Effector CD8-positive, alpha-beta T cell (primary cell): ENCODE results near the gene REPS2.
"Not testable (repeated sequence)": the region's sequence is repeated elsewhere in the genome, so short reads cannot be mapped to it uniquely, and the experiment has no call there.

ENCODE experiments used
- DNase-seq: peaks from one replicate; lab custom pipeline; 2025; lab: John Stamatoyannopoulos, UW
- total RNA-seq, 4 experiments: gene quantifications; one replicate each; lab custom pipeline; 2026; lab: John Stamatoyannopoulos, UW

The REPS2 gene
- 0 to 1.3 (median 0.27) reads per million in 4 experiments for total RNA-seq

DNA sequence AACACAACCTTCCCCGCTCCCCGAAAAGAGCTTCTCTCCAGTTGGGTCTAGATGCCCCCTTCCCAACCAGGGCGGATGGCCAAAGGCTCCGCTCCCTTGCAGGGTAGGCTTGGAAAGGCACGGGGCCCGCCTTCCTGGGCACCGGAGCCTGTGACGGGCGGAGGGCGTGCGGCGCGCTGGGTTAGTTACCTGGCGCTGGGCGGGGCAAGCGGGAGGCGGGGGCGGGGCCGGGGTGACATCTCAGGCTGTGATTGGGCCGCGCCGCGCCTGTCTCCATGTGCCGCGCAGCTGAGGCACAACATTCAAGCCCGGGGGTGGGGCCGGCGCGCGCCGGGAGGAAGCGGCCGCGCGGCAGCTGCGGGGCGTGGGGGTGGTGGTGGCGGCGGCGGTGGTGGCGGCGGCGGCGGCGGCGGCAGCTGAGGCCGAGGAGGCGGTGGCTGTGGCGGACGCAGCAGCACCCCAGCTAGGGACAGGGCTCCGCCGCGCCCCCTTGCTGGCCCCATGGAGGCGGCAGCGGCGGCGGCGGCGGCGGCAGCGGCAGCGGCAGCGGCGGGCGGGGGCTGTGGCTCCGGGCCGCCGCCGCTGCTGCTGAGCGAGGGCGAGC, at the start of gene REPS2:
Gene REPS2 (plus strand): TSS at position 298 of the 604 bp plus-strand sequence. CDS start 204 bp downstream, at position 502.
- DNase-seq: peak; percentile 70

DNA sequence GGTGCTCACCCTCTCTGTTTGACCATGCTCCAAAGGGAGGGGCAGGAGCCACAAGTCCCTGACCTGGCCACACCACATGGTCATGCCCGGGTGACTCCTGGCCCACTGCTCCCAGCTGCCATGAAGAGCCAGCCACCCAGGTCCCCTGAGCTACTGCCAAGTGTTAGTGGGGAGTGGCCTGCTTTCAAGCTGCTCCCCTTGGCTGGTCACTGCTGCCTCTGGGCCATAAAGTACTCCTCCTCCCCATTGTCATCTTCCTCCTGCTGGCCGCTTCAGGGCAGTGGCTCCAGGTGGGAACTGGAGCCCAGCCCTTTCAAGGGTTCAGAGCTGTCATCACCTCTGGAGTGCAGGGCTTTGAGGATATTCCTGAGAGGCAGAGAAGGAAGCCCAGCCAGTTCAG, 49.0 kb upstream of the REPS2 start:
- DNase-seq: no peak

DNA sequence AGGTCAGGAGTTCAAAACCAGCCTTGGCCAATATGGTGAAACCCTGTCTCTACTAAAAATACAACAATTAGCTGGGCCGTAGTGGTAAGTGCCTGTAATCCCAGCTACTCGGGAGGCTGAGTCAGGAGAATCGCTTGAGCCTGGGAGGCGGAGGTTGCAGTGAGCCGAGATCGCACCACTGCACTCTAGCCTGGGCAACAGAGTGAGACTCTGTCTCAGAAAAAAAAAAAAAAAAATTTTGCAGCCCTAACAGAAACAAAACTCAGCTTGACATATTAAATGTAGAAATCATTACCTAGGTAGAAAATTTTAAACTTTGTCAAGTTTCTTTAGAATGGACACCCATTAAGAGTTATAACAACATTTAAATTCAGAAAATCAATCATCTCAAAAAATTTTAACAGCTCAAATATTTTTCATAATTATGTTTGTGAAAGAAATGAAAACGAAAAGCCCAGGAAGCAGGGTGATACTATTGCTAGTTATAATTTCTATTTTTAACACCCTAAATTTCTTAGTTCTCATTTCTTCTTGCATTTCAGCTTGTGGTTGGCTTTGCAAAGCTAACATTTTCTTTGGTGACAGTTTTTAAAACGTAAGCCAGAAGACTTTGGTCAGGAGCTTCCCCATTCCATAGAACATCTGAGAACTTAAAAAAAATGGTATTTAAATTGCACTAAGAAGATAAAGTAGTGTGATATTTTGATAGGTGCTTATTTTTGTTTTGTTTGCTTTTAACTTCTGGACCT, 43.0 kb upstream of the REPS2 start:
- DNase-seq: no peak

DNA sequence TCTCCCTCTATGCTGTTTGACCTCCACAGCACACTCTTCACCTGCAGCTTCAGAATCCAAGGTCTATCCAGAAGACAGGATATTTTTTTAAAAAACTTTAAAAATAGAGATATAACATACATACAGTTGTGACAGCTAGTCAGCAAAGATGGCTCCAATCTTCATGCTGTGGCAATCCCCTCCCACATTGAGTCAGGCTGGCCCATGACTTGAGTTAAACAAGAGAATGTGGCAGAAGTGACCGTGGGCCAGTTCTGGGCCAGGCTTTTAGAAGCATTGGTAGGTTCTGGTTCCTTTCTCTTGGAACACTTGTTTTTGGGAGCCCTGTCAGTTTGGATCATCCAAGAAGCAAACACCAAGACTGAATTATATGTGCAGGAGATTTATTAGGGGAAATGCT, 36.1 kb upstream of the REPS2 start:
- DNase-seq: no peak

DNA sequence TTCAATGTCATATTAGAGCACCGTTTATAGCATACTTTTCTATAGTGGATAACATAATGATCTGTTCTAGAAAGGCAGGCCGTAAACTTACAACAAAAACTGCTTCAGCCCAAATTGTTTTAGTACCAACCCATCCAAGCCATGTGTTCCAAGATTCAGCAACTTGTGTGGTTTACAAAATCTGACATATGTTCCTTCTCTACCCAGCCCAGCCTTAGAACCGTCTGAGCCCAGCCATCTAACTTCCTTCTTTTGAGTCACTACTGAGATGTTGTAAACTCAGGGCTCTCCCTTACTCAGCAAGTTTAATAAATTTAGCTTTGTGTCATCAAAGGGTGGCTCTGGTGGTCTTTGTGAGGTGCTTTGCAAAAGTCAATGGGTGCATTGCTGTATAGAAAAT, 32.4 kb upstream of the REPS2 start:
- DNase-seq: no peak

DNA sequence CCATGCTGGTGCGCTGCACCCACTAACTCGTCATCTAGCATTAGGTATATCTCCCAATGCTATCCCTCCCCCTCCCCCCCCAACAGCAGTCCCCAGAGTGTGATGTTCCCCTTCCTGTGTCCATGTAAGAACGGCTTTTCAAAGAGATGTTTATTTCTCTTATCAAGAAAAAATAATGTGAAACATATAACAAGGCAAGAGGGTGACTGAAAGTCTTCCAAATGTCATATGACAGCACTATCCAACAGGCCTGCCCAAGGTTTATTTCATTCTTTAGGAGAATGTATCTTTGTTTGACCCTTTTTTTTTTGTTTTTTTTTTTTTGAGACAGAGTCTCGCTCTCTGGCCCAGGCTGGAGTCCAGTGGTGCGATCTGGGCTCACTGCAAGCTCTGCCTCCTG, 29.9 kb upstream of the REPS2 start:
- DNase-seq: no peak

DNA sequence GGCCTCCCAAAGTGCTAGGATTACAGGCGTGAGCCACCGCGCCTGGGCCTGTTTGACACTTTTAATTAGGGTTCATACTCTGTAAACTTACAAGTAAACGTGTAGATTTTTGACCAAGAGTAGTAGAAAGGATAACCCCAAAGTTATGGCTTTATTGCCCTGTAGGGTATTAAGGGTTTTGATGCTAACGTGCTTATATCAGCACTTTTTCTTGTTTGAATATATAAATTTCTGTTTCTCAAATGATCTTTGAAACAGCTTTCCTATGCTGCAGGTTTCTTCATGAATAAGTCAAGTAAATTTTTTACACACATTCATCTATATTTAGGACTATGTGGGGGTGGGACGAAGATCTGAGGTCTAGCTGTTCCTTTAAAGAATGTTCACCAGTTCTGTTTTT, 29.3 kb upstream of the REPS2 start:
- no peak for DNase-seq

DNA sequence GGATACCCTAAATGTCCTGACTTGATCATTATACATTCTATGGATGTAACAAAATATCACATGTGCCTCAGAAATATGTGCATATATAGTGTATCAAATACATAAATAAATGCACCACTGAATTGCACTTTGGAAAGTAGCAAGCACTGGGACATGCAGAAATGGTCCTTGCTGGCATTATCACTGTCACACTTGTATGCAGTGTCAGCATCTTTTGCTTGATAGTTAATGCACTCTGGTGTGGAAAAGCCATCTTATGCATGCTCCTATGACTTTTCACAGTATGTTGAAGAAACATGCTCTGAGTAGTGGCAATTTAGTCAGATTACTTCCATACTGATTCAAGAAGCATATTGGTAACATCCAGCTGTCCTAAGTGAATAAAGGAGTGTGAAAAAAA, 27.5 kb upstream of the REPS2 start:
- no peak for DNase-seq

DNA sequence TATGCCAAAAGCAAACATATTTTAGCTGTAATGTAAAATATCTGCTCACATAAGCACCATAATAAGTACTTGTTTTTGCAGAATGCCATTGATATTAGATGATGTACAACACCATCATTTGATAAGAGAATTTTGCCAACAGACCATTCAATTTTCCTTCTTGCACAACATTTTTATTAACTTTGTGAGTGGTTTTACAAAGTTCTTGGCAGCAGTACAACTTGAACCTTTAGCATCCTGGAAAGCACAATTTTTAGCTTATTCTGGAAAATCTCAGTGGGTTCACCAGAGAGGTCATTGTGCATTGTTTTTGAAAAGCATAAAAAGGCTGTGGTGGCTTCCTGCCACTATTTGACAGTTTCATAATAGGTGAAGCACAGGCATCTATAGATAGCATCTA, 26.4 kb upstream of the REPS2 start:
- no peak for DNase-seq

DNA sequence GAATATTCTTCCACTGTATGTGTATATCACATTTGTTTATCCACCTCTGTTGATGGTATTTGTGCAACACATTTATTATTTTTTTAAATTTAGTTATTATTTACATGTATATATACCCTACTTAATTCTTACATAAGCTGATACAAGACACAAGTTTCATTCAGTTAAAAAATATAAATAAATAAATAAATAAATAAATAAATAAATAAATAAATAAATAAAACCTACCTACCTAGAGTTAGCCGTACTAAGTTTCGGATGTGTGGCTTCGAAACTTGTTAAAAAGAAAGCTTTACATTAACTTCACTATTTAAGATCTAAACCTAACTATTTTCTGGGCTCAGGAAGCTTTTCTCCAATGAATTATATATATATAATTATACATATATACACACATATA, 23.3 kb upstream of the REPS2 start:
- no peak for DNase-seq

DNA sequence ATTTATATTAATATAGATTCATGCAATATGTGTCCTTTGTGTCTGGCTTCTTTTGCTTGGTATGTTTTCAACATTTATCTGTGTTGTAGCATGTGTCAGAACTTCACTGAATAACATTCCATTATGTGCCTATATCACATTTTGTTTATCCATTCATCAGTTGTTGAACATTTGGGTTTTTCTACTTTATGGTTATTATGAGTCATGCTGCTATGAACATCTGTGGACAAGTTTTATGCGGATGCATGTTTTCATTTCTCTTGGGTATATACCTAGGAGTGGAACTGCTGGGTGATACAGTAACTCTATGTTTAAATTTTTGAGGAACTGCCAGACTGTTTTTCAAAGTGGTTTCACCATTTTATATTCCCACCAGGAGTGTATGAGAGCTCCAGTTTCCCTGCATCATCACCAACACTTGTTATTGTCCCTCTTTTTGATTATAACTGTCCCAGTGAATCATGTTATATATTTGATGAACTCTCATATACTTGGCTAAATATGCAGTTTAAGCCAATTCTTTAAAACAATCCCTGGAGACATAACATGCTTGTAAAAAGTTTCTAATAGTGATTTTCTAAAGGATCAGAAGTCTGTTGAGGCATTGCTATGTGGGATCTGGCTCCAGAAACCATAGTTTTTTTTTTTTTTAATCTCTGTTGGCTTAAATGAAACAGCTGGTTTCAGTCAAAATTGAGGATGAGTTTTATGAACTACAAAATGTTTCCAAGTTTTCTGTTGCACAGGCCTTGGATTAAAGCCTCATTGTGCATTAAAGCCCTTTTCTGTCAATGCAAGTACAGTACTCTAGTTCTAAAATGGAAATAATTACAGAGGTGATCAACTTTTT, 21.6 kb upstream of the REPS2 start:
- DNase-seq: no peak

DNA sequence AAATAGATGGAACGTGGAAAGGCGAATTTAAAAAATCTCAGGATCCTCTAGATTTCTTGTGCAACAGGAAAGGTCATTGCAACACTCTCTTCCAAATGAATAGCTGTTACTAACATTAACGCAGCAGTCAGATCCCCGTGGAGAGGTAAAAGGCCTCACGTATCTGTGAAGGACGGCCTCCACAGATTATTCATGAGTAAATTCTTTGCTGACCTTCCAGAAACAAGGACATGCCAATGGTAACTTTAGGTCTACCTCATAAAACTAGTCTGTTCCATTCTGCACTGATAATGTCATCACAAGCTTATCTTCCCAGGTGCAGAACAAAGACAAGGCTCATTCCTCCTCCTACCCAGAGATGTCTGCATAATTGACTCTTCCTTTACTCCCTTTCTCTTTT, 16.1 kb upstream of the REPS2 start:
- no peak for DNase-seq

DNA sequence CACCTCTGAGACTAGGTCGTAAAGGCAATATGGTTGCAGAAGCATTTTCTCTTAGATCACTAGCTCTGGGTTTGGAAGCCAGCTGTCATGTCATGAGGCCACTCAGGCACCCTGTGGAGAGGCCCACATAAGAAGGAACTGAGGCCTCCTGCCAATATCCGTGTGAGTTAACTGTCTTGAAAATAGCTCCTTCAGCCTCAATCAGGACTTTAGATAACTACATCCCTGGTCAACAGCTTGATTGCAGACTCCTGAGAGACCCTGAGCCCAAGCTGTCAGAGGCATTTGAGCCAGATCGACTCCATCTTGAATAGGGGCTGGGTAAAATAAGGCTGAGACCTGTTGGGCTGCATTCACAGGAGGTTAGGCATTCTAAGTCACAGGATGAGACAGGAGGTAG, 15.1 kb upstream of the REPS2 start:
- DNase-seq: no peak

DNA sequence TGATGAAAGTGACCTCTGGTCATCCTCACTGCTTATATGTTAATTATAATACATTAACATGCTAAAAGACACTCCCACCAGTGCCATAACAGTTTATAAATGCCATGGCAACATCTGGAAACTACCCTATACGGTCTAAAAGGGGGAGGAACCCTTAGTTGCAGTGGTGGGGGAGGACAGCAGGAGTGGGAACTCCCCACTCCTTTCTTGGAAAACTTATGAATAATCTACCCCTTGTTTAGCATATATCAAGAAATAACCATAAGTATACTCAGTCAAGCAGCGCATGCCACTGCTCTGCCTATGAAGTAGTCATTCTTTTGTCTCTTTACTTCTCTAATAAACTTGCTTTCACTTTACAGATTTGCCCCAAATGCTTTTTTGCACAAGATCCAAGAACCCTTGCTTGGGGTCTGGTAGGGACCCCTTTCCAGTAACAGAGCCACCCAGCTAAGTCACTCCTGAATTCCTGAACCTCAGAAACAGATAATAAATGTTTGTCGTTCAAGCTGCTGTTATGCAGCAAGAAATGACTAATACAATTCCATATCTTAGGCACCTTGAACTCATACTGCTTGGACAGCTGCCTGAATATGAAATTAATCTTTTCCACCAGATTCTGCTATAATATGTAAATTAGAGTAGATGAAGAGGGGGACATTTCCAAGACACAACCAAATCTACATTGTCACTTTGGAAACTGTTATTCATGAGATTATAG, 14.4 kb upstream of the REPS2 start:
- no peak for DNase-seq

DNA sequence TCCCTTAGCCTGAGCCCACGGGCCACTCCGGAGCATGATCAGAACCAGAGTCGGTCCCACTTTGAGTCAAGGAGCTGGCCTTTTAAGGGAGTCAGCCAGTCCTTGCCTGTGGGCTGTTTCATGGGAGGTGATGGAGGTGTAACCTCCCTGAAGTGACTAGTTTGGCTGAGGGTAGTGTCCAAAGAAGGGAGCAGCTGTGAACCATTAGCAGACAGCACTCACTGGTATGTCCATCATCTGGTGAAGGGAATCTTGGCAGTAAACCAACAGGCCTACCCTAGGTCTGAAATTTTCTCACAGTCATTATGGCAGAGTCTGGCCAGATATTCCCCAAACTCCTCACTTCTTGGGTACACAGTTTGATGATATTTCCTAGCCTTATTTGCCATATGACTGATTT, 12.3 kb upstream of the REPS2 start:
- DNase-seq: no peak

DNA sequence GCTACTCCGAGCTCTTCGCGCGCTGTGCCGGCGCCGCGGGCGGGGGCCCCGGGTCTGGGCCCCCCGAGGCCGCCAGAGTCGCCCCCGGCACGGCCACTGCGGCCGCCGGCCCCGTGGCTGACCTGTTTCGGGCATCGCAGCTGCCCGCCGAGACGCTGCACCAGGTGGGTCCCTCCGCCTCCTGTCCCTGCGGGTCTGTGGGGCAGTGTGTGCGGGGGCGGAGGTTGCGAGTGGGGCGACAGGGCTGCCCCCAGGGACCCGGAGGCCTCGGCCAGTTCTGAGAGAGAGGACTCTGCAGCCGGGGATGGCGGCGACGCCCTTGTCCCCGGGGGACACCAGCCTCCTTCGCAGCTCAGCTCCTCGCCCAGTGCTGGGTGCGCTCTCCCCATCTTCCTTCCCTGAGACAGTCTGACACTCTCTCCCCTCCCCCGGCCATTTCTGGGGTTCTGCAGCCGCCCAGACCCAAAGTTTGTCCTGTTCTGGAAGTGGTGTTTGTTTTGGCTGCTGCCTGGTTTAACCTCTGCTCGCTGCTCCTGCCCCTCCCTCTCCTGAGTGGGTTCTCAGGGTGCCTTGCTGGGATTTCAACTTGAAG, 609 bp downstream of the REPS2 start:
- DNase-seq: no peak

DNA sequence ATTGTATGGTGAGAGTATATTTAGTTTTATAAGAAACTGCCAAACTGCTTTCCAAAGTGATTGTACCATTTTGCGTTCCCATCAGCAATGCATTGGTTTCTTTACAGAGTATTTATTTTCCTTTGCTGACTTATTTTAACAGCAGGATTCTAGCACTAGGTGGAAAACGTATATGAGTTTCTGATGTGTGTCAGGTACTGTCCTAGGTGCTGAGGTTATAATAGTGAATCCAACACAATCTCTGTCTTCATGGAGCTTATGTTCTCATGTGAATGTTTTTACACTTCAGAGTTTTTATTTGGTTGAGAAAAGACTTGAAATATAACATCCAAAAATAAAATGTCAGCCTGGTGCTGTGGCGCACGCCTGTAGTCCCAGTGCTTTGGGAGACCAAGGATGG, 4.0 kb downstream of the REPS2 start:
- DNase-seq: no peak

DNA sequence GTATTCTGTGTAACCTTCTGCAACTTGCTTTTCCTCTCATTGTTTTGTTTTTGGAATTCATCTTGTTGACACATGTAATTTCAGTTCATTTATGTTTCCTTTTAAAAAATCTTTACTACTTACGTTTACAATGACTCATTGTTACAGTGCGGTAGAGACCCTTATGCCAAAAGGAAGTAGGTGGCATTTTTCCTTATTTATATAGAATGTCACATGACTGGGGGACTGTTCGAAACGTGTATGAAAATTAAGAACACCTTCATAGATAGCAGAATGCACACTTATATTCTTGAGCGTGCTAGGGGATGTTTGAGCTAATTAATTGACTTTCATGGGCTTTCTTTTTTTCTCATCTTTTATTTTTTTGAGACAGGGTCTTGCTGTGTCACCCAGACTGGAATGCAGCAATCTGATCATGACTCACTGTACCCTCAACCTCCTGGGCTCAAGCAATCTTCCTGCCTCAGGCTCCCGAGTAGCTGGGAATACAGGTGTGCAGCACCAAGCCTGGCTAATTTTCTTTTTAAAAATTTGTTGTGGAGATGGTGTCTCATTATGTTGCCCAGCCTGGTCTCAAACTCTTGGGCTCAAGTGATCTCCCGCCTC, 7.3 kb downstream of the REPS2 start:
- no peak for DNase-seq

DNA sequence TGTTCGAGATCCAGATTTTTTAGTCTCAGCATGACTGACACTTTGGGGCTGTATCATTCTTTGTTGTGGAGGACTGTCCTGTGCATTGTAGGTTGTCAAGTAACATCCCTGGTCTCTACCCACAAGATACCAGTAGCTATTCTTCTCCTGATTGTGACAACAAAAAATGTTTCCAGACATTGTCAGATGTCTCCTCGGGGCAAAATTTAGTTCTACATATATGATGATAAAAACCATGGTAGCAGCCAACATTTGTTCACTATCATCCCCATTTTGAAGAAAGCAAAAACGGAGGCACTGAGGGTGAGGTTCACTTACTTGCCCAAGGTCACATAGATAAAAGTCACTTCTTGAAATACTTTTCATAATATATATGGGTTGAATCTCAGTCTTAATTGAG, 11.3 kb downstream of the REPS2 start:
- DNase-seq: no peak

DNA sequence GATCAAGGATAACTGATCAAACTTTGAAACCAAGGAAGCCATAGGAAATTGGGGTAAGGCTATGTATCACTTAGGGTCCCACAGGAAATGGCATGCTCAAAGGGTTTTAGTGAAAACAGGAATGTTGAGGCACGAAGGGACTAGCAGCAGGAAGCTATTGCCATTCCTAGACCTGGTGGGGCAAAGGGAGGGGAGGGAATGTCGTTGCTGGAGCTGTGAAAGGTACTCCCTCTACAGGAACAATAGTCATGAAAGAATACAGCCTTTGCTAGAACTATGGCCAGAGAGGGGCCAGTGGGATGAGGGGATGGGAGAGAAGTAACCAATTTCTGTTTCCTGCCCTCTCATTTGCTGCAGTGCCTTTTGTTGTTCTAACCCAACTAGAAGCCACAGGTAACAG, 11.9 kb downstream of the REPS2 start:
- no peak for DNase-seq

DNA sequence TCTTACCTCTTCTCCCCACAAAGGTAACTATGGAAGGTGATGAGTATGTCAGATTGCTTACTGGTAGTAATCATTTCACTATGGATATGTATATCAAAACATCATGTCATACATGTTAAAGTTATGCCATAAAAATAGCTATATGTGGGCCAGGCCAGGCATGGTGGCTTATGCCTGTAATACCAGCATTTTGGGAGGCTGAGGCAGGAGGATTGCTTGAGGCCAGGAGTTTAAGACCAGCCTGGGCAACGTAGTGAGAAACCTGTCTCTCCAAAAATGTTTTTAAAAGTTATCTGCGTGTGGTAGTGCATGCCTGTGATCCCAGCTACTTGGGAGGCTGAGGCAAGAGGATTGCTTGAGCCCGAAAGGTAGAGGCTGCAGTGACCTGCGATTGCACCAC, 16.2 kb downstream of the REPS2 start:
- DNase-seq: not testable (repeated sequence)
